Muscle of back (tissue), 11 donors: ENCODE measurements around the gene HADH. TPM values are rescaled to one million over a fixed set of nuclear protein-coding genes. Genes with fewer than 3 reads are reported as not detected.
A peak's percentile ranks its signal among the peaks of the same experiment; 100 is the strongest.

Experiments
- DNase-seq, 3 donors: peaks; one replicate each; pipeline versions ENCODE4 v3.0.0 to v3.0.0-alpha.2; 2013
- polyA plus RNA-seq, 10 donors: library from polyadenylated mRNA; unstranded; fragments of 120-200 nt; gene quantifications; one replicate each; pipeline ENCODE4 v1.2.1, GENCODE V29; 2013; ENCODE audit not compliant: insufficient read length in 10 of 10

HADH gene
- polyA plus RNA-seq, 10 donors, result 83.5 to 121 (median 88.0) TPM

DNA sequence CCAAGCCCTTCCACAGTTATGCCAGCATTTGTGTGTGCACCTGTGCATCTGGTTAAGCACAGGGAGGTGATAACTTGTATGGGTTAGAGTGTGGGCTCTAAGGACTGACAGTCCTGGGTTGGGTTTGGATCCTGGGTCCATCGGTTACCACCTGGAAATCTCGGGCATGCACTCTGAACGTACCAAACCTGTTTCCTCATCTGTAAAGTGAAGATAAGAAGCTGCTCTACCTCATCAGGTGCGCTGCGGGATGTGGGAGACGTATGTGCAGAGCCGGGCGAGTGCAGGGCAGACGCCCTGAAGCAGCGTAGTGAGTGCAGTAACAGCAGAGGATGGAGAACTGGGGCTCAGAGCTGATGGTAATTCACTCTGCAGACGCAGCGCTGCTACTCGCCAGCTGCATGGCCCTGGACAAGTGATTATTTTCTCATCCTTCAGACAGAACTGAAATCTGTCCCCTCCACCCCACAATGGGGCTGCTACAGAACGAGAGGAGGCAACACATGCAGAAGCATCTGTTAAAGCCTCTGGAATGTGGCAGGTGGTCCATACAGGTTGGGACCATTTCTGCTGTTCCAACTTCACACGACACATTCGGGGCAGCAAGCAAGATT, 64.4 kb downstream of the HADH start:
- DNase-seq, result no peak

GRCh38 chr4:108055787-108056186, 66.1 kb downstream of the HADH start:
- no peak for DNase-seq

DNA sequence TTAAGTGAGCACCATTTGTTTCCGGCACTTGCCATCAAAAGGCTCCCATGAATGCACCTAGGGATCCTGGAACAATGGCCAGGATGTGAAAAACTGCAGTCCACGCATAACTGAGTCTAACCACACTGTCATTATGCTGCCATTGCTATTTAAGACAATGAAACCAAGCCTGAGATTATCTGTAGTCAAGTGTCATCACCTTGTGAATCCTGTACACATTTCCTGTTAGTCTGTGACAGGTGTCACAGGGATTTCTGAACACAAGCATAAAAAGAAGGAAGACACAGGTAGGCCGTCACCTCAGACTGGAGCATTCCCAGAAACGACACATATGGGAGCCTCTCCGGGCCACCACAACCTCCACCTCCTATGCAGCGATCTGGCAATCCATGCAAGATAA, 66.7 kb downstream of the HADH start:
- no peak for DNase-seq

GRCh38 chr4:108058685-108059440, 69.2 kb downstream of the HADH start:
- no peak for DNase-seq

DNA sequence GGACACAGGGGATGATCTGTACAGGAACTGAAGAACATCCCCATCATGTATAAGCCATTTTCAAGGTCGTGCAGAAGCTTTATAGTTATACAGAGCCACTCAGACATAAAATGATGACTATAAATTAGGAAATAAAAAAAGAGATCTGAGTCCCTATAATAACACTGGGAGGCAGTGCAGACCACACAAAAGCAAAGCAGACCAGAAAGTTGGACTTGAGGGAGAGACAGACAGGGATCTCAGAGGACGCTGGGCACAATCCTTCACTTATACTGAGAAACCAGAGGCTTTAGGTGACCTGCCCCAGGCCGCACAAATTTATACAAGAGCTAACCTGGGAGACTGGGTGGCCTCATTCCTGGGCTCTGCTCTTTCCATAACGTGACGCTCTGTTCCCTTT, 70.5 kb downstream of the HADH start:
- DNase-seq, result peak; percentile 29 to 57 (median 35)

GRCh38 chr4:108060686-108061321, 71.1 kb downstream of the HADH start:
- no peak for DNase-seq

DNA sequence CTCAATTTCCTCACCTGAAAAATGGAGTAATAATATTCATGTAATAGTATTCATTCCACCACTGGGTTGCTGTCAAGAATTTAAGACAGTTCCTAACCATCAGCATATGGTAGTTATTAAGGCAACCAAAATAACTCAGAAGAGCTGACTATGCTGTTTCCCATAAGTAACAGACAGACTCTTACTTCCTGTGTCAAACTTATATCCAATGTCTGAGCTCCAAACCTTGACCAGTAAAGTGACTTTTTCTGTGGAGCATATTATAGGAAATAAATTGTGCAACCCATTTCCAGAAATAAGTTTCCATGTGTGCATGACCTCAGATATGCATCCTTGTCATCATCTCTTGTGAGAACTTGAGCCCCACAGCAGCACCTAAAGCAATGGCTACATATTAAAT, 78.8 kb downstream of the HADH start:
- peak in 2 of 3 donors; percentile 29 to 61 for DNase-seq

DNA sequence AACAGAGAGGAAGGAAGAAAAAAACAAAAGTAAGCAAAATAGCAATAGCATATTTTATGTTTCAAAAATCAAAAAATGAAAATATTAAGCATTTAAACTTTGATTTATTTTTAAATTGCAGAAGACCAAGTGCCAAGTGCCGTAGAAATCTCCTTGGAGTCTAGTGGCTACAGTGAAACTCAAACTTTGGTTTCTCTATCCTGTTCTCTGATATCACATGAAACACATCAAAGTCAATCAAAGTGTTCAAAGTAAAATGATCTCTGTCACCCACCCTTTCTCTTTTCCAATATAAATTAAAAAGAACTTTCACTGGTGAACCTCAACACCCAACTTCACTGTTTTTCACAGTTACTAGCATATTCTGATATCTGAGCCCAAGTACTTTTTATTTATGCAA, 81.1 kb downstream of the HADH start:
- DNase-seq, result no peak

DNA sequence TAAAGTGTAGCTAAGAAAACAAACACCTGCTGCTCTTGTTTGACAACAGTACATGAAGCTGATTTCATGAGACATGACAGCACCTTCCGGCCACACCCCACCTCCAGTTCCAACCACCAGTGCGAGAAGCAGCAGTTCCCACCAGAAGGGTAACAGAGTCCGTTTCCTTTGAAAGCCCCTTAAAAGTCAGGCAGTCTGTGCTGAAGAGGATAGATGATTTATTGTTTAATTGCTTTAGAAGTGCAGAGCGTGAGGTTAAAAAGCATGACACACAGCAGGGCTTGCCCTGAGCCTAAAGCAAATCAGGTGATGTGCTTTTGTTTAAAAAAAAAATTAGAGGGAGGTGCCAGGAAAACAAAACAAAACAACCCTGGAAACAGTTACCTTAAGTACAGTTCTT, 82.6 kb downstream of the HADH start:
- no peak for DNase-seq

DNA sequence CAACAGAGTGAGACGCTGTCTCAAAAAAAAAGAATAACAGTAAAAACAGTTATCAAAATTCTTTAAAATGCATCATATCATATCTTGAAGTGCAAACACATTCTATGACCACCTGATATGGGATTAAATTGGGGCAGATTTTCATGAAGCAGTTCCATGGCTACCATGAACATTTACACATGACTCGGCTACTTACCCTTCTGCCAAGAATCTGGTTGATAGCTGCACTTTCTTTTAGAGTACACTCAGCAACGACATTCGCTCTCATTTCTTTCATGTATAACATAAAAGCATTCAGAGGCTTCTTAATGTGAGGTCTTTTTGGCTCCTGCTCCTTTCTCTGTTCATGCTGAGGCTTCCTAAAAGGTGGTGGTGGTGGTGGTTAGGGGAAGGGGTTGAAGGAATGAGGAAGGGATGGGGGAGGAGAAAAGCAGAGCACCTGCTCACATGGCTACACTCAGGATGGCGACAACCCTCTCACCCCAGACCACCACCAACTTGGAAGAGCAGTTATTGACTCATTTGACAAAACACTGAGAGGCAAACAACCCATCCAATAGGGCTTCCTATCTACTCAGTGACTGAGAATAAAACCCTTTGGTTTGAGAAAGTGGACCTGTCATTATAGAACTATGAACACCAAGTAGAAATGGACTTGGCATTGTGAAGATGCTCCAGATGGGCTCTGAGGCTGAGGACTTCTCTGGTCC, 88.5 kb downstream of the HADH start:
- no peak for DNase-seq

DNA sequence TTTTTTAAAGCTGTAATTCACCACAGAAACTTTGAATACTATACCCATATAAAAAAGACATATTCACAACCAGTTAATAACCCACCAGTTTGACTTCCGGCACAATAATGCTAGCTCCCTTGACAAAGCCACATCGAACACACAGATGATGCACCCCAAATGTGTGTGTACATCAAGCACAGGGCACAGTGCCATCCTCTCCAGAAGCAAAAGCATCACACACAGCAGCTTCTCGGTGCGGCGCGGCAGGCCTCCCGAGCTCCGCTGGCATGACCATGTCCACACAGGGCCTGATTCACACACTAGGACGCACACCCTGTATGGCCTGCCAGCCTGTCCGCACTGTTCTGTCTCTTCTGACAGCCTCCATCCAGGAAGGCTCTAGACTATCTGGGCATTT, 91.1 kb downstream of the HADH start:
- DNase-seq, result no peak

DNA sequence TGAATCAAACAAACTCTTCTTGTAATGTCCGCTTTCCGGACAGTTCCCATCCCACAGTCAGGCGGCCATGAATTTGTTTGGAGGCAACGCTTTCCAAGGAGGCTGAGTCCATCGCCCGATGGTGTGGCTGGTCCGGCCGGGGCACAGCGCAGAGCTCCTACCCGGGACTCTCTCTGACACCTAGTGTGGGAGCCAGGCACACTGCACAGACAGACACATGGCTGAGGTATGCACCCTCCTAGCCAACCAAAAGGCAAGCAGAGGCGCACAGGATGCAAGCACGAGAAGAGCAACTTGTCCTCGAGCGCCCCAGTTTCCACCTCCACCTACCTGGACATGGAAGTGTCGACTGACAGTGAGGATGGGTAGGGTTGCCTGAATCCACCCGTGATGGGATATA, 91.6 kb downstream of the HADH start:
- DNase-seq, result no peak

Other genes with a start within 250 kb of the HADH start
- 10 to 100 TPM in 2 of 10 donors, 1 to 10 TPM in 8; 8.0 to 10.4 (median 9.4) TPM for gene SGMS2, start 165.0 kb upstream of the HADH start, polyA plus RNA-seq
- gene CYP2U1, start 58.3 kb upstream of the HADH start, polyA plus RNA-seq, result 1 to 10 TPM; 4.4 to 6.2 (median 5.4) TPM
- 10 to 100 TPM in 4 of 10 donors, 1 to 10 TPM in 6; 3.7 to 68.0 (median 7.0) TPM for gene LEF1, start 179.0 kb downstream of the HADH start, polyA plus RNA-seq